Thyroid gland (tissue), 4 donors: ENCODE results near the gene PRKCA. TPM values are rescaled to one million over a fixed set of nuclear protein-coding genes. Genes with fewer than 3 reads are reported as not detected.

ENCODE experiments used
- DNase-seq, 2 donors: peaks; one replicate each; pipeline ENCODE4 v3.0.0-alpha.2; 2019
- H3K27ac ChIP-seq, 3 donors: fragments of 200-600 bp; sonication (generic); 1 replicate in 2 of 3; 2 replicates in 1 of 3; pipeline ENCODE4 v1.5.1; 2016 to 2019; ENCODE audit warnings: mild to moderate bottlenecking in 1 of 3, moderate library complexity in 1 of 3
- H3K27me3 ChIP-seq: fragments of 200-600 bp; sonication (generic); one replicate; pipeline ENCODE4 v1.5.1; 2019
- H3K36me3 ChIP-seq, 2 donors: fragments of 200-600 bp; sonication (generic); one replicate each; pipeline ENCODE4 v1.5.1; 2016 to 2019
- H3K4me1 ChIP-seq, 2 donors: fragments of 200-600 bp; sonication (generic); one replicate each; pipeline ENCODE4 v1.5.1; 2017 to 2019
- H3K4me3 ChIP-seq, 3 donors: fragments of 200-600 bp; sonication (generic); replicated peaks in 1 of 3; 1 replicate in 2 of 3; 2 replicates in 1 of 3; pipeline ENCODE4 v1.5.1; 2016; ENCODE audit warnings: mild to moderate bottlenecking in 1 of 3
- H3K9me3 ChIP-seq: fragments of 200-600 bp; sonication (generic); one replicate; pipeline ENCODE4 v1.5.1; 2017
- POLR2A ChIP-seq, 2 donors: fragments of 450-650 bp; IDR thresholded peaks; one replicate each; pipeline ENCODE4 v1.6.1; 2017; ENCODE audit warnings: antibody characterized with exemption in 2 of 2, mild to moderate bottlenecking in 2 of 2, moderate library complexity in 1 of 2
- WGBS, 2 donors: methylation state at CpG; one replicate each; pipeline ENCODE4 v1.1.5; 2017; 5-methylcytosine and 5-hydroxymethylcytosine counted together
- intact Hi-C: fragments of 100-400 bp; cut with DNase I; formaldehyde crosslinking; loops from one replicate; pipeline ENCODE4 v1.15.1; 2023
- total RNA-seq, 4 donors: library from RNA; depleted of rRNA; stranded (reverse); fragments of >200 nt; gene quantifications; one replicate each; pipeline ENCODE4 v1.2.3, GENCODE V29; 2016
- TF ChIP-seq, protein P1 (sequence below), 6 experiments: fragments of 200-600 bp in 3 of 6; fragments of 450-650 bp in 3 of 6; sonication (generic) in 3 of 6; IDR thresholded peaks; one replicate each; pipeline ENCODE4 v1.5.1; 2016 to 2019; ENCODE audit warnings: antibody characterized with exemption in 6 of 6, mild to moderate bottlenecking in 2 of 6, inconsistent platforms in 1 of 6, moderate library complexity in 1 of 6

The PRKCA gene
- total RNA-seq, 4 donors from 2014 or later, result 6.7 to 24.2 (median 15.3) TPM

GRCh38 chr17:66401364-66401763, 99.0 kb downstream of the PRKCA start:
- Histone ChIP-seq H3K27ac (no peak overlapping the region), H3K27me3 (no peaks in the 10 kb centered on the region), H3K36me3 (no peaks in the 10 kb centered on the region), H3K9me3 (no peaks in the 10 kb centered on the region), H3K4me1 (no peaks in the 10 kb centered on the region), H3K4me3 (no peak overlapping the region)
- DNase-seq, result no peak
- WGBS, 2 donors, result 96 to 97% methylated on average over 4 of the region's 4 CpGs
- intact Hi-C loops, result no loop called here
- no peak for TF ChIP-seq POLR2A (IDR thresholded peaks at IDR 0.05)
- TF ChIP-seq, protein P1, sequence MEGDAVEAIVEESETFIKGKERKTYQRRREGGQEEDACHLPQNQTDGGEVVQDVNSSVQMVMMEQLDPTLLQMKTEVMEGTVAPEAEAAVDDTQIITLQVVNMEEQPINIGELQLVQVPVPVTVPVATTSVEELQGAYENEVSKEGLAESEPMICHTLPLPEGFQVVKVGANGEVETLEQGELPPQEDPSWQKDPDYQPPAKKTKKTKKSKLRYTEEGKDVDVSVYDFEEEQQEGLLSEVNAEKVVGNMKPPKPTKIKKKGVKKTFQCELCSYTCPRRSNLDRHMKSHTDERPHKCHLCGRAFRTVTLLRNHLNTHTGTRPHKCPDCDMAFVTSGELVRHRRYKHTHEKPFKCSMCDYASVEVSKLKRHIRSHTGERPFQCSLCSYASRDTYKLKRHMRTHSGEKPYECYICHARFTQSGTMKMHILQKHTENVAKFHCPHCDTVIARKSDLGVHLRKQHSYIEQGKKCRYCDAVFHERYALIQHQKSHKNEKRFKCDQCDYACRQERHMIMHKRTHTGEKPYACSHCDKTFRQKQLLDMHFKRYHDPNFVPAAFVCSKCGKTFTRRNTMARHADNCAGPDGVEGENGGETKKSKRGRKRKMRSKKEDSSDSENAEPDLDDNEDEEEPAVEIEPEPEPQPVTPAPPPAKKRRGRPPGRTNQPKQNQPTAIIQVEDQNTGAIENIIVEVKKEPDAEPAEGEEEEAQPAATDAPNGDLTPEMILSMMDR (IDR thresholded peaks at IDR 0.05), result no peak

GRCh38 chr17:66403846-66404556, 101.6 kb downstream of the PRKCA start:
- no peaks in the 10 kb centered on the region for H3K4me1 ChIP-seq
- TF ChIP-seq POLR2A (IDR thresholded peaks at IDR 0.05), result no peak
- TF ChIP-seq, protein P1 (IDR thresholded peaks at IDR 0.05), result no peak
- H3K27ac ChIP-seq, result no peak overlapping the region
- no peaks in the 10 kb centered on the region for H3K27me3 ChIP-seq
- H3K9me3 ChIP-seq, result no peaks in the 10 kb centered on the region
- no peaks in the 10 kb centered on the region for H3K36me3 ChIP-seq
- peak; percentile 8 to 18 for DNase-seq
- H3K4me3 ChIP-seq, result no peak overlapping the region
- WGBS, 2 donors, result 55 to 63% methylated on average over 8 of the region's 8 CpGs
- intact Hi-C loops, result no loop called here

GRCh38 chr17:66405836-66406677, 103.6 kb downstream of the PRKCA start:
- no peaks in the 10 kb centered on the region for H3K9me3 ChIP-seq
- H3K4me1 ChIP-seq, result no peaks in the 10 kb centered on the region
- intact Hi-C loops, result no loop called here
- H3K27ac ChIP-seq, result no peak overlapping the region
- no peaks in the 10 kb centered on the region for H3K27me3 ChIP-seq
- WGBS, 2 donors, result 73% methylated on average over 6 of the region's 6 CpGs
- H3K36me3 ChIP-seq, result no peaks in the 10 kb centered on the region
- DNase-seq, result no peak
- no peak overlapping the region for H3K4me3 ChIP-seq
- TF ChIP-seq, protein P1 (IDR thresholded peaks at IDR 0.05), result no peak
- TF ChIP-seq POLR2A (IDR thresholded peaks at IDR 0.05), result no peak

- Histone ChIP-seq H3K4me1 (no peaks in the 10 kb centered on the region), H3K27me3 (no peaks in the 10 kb centered on the region), H3K27ac (no peak overlapping the region), H3K9me3 (no peaks in the 10 kb centered on the region), H3K4me3 (no peak overlapping the region), H3K36me3 (no peaks in the 10 kb centered on the region)
- no peak for DNase-seq
- intact Hi-C loops, result no loop called here
- TF ChIP-seq, protein P1 (IDR thresholded peaks at IDR 0.05), result no peak
- TF ChIP-seq POLR2A (IDR thresholded peaks at IDR 0.05), result no peak
- WGBS, 2 donors, result 79 to 83% methylated on average over 12 of the region's 12 CpGs
Observed at GRCh38 chr17:66406701-66407644, 104.6 kb downstream of the PRKCA start.
